HG03025 (cell line): ENCODE measurements around the gene CNTN5.

Source experiments
- ATAC-seq: cut with Tn5 transposase; IDR thresholded peaks from one replicate; pipeline ENCODE4 v1.9.1; 2021; ENCODE audit warnings: mild to moderate bottlenecking, moderate library complexity; ENCODE audit not compliant: unreplicated experiment, low FRiP score

Gene CNTN5

DNA sequence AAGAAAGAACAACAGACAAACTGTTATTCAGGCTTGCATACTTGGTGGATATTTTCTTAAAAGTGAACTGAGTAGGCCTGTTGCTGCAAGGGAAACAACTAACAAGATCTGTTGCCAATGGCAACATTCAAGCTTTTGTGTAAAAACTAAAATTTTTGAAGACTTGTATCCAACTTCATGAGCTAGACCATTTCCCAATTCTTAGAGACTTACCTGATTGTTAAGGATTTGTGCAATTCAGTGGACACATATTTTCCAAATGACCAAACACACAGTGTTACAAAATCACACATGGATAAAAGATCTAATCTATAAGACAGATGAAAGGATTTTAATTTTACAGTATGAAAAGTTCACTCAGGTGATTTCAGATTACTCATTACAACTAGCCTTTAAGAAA lies 564.1 kb downstream of the CNTN5 start:
- ATAC-seq = no peak

- no peak for ATAC-seq
Measured at GRCh38 chr11:99585606-99586005, 564.9 kb downstream of the CNTN5 start.

- no peak for ATAC-seq
Measured at GRCh38 chr11:99589771-99590170, 569.0 kb downstream of the CNTN5 start.

- no peak for ATAC-seq
Measured at GRCh38 chr11:99592266-99592665, 571.5 kb downstream of the CNTN5 start.

- no peak for ATAC-seq
Measured at GRCh38 chr11:99593197-99593596, 572.4 kb downstream of the CNTN5 start.

DNA sequence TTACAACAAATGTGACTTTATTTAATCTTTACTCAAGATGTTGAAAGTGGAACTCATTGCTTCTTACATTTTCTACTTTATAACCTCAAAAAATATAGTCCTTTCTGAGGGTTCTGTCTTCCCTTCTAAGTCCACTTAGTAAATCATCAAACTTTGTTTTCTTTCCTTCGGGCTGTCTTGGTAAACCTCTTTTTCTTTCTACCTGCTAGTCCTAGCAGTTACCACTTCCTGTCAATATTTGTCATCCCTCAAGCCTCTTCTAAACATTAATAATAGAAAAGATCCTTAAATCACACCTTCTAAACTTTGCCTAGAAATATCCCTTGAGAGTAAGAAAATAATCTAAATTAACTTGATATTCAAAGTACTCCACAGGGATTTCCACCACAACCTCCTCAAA lies 580.4 kb downstream of the CNTN5 start:
- no peak for ATAC-seq

DNA sequence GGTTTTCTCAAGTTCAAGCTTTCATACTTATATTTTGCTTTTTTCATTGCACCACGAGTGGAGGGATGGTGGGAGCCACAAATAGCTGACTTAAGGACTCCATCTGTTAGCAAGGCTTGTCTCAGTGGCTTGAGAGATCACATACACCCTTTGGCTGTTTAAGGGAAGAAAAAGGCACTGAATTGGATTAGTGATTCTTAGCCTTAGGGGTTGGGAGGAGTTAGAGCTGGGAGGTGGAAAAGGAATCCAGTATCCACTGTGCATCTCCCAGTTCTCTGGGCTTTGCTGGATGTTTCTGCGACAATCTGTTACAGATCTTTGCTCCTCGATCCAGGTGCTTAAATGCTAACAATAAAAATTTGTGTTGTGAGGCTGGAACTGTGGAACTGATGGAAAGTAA lies 593.6 kb downstream of the CNTN5 start:
- ATAC-seq = no peak

GRCh38 chr11:99630629-99631028 lies 609.9 kb downstream of the CNTN5 start:
- ATAC-seq = no peak

GRCh38 chr11:99631618-99632017 lies 610.9 kb downstream of the CNTN5 start:
- no peak for ATAC-seq

DNA sequence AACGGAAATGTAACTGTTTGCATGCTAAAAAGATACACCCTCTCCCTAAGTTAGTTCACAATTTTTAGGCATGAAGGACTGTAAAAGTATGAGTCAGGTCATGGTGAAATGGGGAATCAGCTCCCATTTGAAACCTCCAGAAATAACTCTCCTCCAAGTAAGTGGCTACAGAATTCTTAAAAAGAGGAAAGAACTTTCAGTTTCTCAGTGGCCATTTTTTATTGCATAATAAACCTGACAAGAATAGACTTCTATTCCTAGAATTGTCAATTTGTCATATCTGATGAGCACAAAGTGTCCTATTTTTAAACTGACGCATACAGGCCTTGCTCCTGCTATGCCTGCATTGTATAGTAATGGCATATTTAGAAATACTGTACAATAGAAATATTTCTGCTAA lies 612.2 kb downstream of the CNTN5 start:
- no peak for ATAC-seq

DNA sequence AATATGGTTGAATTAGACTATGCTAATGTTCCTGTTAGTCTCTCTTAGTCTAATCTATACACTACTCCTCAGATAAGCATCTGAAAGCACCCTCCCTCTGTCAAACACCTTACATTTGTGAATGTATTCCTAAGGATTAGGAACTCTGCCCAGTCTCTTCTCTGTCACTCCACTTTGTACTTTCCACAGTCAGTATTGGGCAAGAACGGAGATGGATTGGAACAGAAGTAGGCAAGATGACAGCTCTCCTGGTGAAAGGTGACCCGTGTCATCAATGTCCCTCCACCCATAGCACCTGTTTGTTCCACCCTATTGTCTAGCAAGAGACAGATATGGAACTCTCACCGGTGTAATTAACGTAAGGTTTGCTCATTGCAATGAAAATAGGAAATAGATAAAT lies 613.8 kb downstream of the CNTN5 start:
- no peak for ATAC-seq

- ATAC-seq = no peak
Measured at GRCh38 chr11:99638073-99638553, 617.4 kb downstream of the CNTN5 start.

- no peak for ATAC-seq
Measured at GRCh38 chr11:99640671-99641070, 619.9 kb downstream of the CNTN5 start.

GRCh38 chr11:99645934-99646333 lies 625.2 kb downstream of the CNTN5 start:
- no peak for ATAC-seq

- no peak for ATAC-seq
Measured at GRCh38 chr11:99670067-99670676, 649.4 kb downstream of the CNTN5 start.

DNA sequence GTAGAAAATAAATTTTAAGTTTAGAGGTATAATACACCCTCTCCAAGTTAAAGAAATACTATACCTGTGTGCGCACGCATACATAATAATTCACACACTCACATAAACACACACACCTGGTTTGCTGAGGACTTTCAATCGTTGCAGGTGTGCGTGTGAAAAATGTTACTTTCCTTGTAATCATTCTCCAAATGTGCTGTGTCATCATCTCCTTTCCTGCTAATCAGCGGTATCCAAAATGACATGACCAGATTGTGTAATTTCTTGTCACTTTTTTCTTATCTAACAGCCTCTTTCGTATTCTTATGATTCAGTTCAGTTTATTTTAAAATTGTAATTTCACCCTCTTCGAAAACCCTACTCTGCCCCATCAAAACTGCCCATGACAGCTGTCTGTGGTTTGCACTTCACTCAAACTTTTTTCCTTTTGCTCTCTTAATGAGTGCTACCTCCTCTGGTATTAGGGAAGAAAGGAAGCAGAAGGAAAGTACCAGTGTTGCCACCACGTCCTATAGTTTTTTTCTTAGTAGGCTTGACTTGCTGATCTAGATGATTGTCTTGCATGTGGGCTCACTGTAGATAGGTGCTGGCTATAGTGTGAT lies 651.2 kb downstream of the CNTN5 start:
- no peak for ATAC-seq

DNA sequence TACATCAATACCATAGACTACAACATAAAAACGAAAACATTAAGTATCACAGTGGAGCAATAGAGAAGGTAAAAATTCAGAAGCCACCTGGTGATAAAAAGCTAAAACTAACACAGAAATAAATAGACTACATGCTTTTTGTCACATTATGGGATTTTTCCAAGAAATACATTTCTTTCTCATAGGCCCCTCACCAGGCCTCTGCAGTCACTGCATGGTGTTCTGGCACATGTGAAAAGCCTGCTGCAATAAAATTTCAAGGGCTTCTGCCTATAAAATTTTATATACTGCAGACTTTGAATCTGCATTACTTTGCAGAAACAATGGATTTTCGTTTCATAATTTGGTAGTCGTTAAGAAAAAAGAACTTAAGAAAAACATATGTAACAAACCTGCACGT lies 655.5 kb downstream of the CNTN5 start:
- no peak for ATAC-seq

DNA sequence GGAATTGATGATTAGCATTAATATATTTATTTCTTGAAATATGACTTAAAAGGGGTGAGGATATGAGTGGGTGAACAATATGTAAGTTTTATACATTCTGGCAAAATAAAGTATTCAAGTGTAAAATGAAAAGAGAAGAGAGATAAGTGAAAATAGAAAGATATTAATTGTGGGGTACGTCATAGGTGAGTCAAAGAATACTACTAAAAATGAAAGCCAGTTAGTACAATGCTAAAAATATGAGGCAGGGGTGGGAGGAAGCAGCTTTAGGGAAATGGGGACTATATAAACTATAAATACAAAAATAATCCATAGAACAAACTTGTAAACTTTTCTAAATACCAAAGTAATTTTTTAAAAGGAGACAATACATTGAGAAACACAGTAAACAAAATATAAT lies 661.4 kb downstream of the CNTN5 start:
- no peak for ATAC-seq

- no peak for ATAC-seq
Measured at GRCh38 chr11:99682646-99683045, 661.9 kb downstream of the CNTN5 start.

- ATAC-seq = no peak
Measured at GRCh38 chr11:99683933-99684332, 663.2 kb downstream of the CNTN5 start.

DNA sequence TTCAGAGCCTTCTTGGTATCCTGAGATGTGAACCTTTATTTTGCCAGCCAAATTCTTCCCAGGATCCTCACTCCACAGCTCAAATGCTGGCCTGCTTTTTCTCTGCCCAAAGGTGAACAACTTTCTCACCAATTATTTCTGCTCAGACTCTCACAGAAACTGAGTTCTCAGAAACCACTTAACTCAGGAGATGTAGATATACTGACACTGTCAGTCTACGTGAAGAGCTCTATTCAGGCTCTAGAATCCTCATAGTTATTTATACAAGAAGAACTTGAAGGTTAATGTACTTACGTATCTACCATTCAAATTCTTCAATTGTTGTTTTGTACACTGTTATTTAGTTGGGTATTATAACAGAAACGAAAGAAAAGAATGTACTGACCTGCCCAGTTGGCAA lies 666.1 kb downstream of the CNTN5 start:
- no peak for ATAC-seq

GRCh38 chr11:99687320-99687719 lies 666.6 kb downstream of the CNTN5 start:
- no peak for ATAC-seq
